Measurements from ENCODE around the gene LYZL2.
A peak's percentile ranks its signal among the peaks of the same experiment; 100 is the strongest.
"Not testable (repeated sequence)": the region's sequence is repeated elsewhere in the genome, so short reads cannot be mapped to it uniquely, and the experiment has no call there.

The LYZL2 gene

DNA sequence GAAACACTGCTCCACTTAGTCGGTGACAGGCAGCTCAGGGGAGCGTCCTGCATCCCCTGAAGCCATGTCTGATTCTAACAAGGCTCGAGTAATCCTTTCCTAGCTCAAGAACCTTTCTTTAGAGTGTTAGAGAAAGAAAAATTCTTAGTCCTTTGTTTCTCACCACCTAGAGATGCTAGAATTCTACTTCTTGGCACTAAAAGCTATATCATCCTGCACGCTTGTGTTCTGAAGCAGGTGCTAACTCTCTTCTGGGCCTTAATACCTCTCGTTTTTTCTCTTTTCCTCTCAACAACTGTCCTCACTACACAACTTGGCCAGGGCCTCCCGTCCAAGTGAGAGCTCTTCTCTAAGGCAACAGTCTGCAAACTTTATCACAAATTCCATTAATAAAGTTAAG is at the start of gene LYZL2:
LYZL2 (minus strand) TSS at position 101 of the 400 bp plus-strand sequence. CDS start 2,838 bp downstream, outside the sequence.
- DNase-seq: no peak

- not testable (repeated sequence) for DNase-seq
Measured at GRCh38 chr10:30677616-30678015, 48.1 kb upstream of the LYZL2 start.

GRCh38 chr10:30677146-30677545 is 47.6 kb upstream of the LYZL2 start:
- DNase-seq: not testable (repeated sequence)

- DNase-seq: no peak
Measured at GRCh38 chr10:30675791-30676718, 46.5 kb upstream of the LYZL2 start.

DNA sequence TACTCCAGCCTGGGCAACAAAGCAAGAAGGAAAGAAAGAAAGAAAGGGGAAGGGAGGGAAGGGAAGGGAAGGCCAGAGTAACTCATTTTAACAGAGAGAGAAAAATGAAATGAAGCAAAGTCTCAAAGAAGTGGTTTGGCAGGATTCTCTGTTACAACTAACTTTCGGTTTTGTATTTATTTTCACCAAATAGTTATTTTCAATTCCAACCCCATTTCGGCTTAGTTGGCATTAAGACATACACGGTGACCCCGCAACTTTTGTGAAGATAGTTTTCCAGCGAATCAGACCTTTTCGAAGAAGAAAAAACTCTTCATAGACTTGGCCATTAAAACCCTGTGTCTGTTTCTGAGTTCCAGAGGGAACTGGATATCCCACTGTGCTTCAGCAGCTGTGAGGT is 45.2 kb upstream of the LYZL2 start:
- no peak for DNase-seq

DNA sequence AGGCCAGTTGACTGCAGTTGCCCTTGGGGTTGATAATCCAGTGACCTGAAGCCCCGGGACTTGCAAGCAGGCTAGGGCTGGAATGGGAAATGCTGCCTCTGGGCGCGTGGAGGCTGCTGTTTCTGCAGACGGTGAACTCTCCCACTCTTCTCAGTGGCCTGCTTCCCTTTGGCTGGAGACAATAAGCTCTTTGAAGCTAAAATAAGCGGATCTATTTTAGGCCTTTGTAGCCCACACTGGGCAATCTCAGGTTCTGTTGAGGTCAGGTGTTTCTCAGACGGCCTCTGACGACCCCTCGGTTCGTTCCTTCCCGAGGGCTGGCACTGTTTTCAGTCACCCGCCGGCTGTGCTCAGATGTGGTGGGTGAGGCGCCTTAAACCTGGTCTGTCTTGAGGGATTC is 43.7 kb upstream of the LYZL2 start:
- DNase-seq: not testable (repeated sequence)

DNA sequence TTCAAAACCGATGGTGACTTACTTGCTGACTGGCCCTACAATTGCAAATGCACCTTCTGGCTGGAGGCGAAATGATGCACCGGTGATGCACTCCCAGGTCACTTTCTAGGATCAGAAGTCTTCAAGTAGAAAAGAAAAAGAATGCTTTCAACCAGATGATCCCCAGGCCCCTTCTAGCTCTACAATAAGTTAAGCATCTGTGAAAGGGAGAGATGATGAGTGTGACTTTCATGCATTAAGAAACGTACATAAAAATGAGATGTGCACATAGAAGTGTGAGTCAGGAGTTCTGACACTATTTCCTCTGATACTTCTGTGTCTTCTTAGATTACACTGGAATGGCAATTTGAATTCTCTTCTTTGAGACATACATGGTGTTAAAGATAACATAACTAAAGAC is 42.8 kb upstream of the LYZL2 start:
- not testable (repeated sequence) for DNase-seq

DNA sequence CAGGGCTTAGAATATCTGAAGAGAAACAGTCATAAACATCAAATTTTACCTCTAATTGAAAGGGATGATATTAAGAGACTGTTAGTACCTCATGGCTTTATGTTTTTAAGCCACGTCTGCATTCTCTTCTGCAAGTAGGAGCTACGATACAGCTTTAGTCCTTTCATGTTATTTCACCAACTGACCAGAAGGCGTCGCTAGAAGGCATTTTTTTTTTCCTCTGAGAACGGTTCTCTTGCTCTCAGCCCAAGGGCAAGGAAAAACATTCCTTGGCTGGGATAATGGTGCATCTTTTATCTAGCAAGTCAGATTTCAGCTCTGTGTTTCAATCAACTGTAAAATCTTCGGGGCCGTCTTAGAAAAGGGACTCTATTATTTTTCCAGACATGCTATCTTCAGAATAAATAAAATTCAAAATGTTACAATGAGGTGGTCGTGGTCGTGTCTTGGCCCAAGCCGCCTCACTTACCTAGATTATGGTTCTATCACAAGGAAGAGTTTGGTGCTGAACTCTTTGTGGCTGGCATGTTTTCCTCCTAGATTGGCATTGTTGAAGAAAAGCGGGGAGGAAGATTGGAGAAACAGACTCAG is 41.6 kb upstream of the LYZL2 start:
- DNase-seq: peak; percentile 77

GRCh38 chr10:30667982-30668381 is 38.4 kb upstream of the LYZL2 start:
- DNase-seq: not testable (repeated sequence)

DNA sequence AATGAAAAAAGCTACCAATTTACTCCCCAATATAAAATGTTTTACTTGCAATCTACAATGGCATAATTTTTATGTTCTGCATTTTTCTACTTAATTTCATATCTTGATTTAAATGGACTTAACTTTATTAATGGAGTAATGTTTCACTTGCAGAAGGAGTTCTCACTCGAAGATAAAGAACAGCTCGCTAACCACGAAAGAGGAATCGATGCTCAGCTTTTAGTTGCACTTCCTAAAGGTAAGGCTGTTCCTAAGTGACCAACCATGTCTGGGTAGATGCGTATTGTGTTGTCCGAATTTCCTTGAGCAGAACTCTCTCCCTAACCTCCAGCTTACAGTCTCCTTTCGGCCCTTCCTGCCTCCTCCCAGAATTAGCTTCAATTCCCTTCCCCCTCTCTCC is 33.9 kb upstream of the LYZL2 start:
- DNase-seq: not testable (repeated sequence)

DNA sequence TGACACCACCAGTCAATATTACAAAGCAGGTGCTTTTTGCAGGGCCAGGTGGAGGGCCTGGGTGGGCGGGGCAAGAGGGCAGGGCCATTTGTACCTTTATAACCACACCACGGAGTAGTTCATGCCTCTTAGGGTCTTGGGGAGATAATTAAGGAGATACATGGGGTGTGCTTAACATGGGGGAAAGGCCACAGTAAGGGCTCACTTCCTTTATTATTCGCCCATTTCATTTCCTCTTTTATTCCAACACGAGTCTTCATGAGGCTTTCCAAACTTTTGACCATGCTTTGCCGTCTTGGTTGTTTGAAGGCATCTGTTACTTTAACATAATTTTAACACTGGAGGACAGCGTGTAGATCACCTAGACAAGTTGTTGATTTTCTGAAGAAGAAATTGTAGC is 33.3 kb upstream of the LYZL2 start:
- DNase-seq: no peak

GRCh38 chr10:30660314-30660713 is 30.8 kb upstream of the LYZL2 start:
- DNase-seq: not testable (repeated sequence)

GRCh38 chr10:30656233-30656632 is 26.7 kb upstream of the LYZL2 start:
- DNase-seq: no peak

DNA sequence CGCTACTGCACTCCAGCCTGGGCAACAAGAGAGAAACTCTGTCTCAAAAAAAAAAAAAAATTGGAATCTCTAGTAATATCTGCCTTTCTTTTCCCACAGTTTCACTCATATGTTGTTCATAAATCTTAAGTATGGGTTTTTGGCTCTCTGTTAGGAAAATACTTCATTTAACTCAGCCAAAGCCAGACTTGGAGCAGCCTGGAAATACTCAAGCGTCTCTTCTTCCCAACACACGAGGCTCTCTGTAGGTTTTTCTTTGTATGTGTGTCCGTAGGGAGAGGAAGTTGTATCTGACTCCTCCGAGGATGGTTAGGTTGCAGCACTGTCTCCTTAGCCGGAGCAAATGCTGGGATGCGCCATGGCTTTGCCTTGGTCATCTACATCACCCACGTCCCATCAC is 25.4 kb upstream of the LYZL2 start:
- DNase-seq: not testable (repeated sequence)

DNA sequence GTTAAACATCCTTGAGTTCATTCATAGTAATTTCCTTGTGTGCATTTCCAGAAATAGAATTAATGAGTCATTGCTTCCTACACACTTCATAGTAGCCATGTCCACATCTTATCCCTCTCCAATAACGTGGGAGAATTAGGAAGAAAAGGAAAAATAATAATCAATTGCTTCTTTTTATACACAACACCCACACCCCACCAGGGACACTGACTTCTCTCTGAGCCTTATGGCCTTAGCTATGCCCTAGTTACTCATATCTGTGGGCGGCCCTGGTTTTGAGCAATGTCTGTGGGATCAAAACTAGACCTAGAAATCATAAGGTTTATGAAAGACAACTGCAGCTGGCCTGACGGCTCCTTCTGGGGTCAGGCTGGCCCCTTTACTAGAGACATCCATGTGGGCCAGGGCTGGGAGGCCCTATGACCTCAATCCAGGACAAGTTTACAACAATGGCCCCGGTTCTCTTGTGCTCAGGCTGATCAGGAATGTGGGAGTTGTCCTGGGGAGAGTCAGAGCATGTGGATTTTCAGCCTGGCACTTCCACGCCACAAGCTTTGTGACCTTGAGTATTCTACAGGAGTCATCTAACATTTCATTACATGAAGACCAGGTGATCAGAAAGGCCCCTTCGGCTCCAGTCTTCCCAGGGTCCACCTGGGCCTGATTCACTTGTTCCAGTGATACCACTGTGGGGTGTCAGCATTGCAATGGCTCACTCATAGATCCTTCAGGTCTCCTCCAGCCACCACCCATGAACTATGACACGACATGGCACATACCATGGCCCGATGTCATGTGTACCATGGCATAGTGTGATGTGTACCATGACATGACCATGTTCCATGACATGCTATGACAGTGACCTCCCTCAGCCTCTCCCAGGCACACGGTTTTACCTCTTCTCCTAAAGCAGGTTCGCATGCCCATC is 22.2 kb upstream of the LYZL2 start:
- DNase-seq: peak; percentile 56

DNA sequence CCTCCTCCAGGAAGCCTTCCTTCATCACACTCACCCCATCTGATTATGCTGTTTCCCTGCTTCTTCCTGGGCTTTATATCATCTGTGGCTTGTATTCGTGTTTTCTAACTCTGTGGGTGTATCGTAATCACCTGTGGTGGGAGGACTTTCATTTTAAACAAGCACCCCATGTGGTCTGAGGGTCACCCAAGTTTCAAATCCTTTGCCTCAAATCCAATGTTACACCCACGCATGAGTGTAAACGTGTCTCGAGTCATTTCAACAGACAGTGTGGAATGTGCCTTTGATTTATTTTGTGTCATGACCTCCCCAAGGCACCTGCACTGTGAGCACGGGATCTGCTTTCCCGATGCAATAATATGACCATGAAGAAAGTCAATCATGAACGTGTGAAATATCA is 17.5 kb upstream of the LYZL2 start:
- DNase-seq: no peak

DNA sequence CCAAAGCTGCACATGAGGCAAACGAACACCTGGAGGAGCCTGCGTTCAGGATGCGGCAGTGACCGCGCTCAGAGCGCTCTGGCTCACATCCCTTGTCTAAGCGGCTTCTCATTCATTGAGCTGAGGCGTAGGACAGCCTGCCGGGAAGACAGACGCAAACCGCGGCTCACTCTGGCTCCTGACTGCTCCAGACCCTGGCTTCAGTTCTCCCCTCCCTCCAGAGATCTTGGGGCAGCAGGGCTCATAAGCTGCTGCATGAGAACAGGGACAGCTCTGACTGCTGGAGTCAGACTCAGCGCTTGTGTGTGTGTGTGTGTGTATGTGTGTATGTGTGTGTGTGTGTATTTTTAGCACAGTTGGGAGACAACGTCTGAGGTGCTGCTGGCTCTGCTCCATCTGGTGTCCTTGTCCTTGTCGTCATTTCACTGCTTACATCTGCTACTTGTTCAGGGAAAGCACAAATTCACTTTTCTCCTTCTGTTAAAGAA is 15.8 kb upstream of the LYZL2 start:
- peak; percentile 59 for DNase-seq

DNA sequence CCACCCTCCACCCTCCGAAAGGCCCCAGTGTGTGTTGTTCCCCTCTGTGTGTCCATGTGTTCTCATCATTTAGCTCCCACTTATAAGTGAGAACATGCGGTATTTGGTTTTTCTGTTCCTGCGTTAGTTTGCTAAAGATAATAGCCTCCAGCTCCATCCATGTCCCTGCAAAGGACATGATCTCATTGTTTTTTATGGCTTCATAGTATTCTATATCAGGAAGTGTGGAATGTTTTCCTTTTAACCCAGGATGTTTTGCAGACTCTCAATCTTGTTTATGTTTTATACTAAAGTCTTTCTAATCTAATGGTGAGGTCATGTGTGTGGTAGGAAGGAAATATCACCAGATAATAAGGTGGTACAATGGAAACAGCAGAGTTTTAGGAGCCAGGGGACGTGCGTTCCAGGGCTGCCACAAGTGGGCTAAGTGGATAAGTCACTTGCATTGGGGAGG is 14.9 kb upstream of the LYZL2 start:
- not testable (repeated sequence) for DNase-seq

DNA sequence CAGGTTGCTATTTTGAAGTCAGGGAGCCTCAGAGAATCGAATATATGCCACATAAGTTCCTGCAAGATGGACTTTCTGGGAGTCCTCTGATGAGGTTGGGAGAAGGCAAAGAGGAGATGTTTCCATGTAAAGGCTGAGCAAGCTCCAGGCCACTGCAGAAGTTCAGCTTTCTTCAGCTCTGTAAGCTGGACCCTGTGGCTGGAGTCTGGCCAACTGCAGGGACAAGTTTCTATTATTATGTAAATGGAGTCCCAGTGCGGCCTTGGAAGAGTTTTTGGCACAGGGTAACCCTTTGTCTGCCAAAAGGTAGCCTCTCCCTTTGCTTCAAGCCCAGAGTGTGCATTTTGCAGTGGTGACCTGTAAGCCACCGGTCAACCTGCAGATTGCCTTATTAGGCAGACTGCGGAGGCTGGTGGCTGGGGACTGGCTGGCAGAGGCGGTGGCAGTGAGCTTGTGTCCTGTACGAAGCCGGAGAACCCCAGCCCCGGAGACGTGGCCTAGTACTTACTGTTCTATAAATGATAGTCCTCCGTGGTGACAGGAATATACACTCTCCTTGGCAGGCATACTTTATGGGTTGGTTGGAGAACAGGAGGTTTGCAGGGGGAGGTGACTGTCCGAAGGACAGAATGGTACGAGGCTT is 14.1 kb upstream of the LYZL2 start:
- DNase-seq: not testable (repeated sequence)

DNA sequence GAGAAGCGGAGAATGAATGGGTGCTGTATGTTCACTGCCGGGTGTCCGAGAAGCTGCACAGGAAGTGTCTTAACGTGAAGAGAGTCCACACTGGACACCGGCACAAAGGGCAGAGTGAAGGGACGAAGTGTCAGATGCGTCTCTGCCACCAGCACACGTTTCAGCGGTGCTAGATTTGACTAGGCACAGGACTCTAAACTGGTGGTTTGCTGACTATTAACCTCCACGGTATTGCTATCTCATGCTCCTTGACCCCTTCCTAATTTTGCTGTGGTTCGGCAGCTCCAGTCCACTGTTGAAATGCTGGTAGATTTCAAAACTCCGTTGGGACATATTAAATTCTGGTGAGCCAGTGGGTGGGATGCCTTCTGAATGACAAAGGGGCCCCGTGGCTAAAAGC is 13.3 kb upstream of the LYZL2 start:
- DNase-seq: not testable (repeated sequence)

DNA sequence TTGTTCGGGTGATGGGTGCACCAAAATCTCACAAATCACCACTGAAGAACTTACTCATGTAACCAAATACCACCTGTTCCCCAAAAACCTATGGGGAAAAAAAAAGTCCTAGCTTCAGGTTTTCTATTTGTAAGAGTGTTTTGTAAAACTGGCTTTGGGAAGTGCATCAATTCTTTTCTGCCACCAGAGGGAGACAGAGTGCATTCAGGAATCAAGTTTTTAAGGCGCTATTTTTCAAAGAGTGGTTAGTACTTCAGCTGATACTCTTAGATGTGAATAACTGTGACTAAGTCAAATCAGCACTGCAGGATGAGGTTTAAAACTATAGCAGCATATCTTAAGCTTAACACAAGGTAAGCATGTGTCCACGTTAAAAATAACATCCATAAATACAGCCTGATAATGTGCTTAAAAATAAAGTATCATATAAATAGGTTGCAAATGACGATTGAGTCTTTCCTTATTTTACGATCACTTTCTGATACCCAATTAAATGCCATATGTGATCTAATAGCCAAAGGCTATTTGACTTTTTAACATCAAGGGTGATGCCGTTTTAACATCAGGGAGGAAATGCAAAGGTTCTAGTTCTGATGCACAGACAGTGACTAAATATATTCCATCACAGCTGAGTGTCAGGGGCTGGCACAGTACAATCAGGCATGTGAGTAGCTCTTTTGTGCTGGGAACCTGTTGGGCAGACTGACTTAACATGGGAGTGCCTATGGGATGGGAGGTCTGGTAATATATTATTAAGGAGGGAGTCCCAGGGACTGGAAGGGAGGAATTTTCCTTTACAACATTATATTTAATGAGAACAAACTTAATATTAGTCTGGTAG is 10.6 kb upstream of the LYZL2 start:
- peak; percentile 71 for DNase-seq

Measured in fibroblast of skin of right biceps (primary cell).